Liver (tissue), 9 donors: ENCODE measurements around the gene PDZD2. TPM values are rescaled to one million over a fixed set of nuclear protein-coding genes. Genes with fewer than 3 reads are reported as not detected.

ENCODE experiments used
- DNase-seq: peaks from one replicate; pipeline ENCODE4 v3.0.0-alpha.2; 2017; ENCODE audit warnings: low spot score
- H3K27ac ChIP-seq, 2 donors: one replicate each; pipeline ENCODE4 v1.7.0; 2013; ENCODE audit warnings: inconsistent platforms in 2 of 2, low read length in 2 of 2, control low read depth in 1 of 2, low read depth in 1 of 2, mild to moderate bottlenecking in 1 of 2
- H3K27me3 ChIP-seq, 4 donors: one replicate each; pipeline versions ENCODE4 v1.6.1 to v1.7.0; 2013; ENCODE audit warnings: low read length in 3 of 4, inconsistent platforms in 1 of 4, mild to moderate bottlenecking in 1 of 4, moderate library complexity in 1 of 4; ENCODE audit not compliant: control insufficient read depth in 4 of 4, insufficient read depth in 4 of 4
- H3K36me3 ChIP-seq, 4 donors: one replicate each; pipeline versions ENCODE4 v1.6.1 to v1.7.0; 2013; ENCODE audit warnings: low read length in 3 of 4, mild to moderate bottlenecking in 3 of 4, low read depth in 1 of 4, moderate library complexity in 1 of 4; ENCODE audit not compliant: control insufficient read depth in 4 of 4, insufficient read depth in 3 of 4
- H3K4me1 ChIP-seq, 4 donors: one replicate each; pipeline versions ENCODE4 v1.6.1 to v1.7.0; 2013; ENCODE audit warnings: low read length in 3 of 4, mild to moderate bottlenecking in 3 of 4, moderate library complexity in 1 of 4; ENCODE audit not compliant: control insufficient read depth in 4 of 4, insufficient read depth in 4 of 4
- H3K4me3 ChIP-seq, 3 donors: one replicate each; pipeline versions ENCODE4 v1.6.1 to v1.7.0; 2013; ENCODE audit warnings: low read length in 3 of 3, control low read depth in 1 of 3, low read depth in 1 of 3, mild to moderate bottlenecking in 1 of 3
- H3K9ac ChIP-seq, 2 donors: one replicate each; pipeline ENCODE4 v1.7.0; 2013; ENCODE audit warnings: low read length in 2 of 2, mild to moderate bottlenecking in 2 of 2, moderate library complexity in 2 of 2, control low read depth in 1 of 2, low read depth in 1 of 2
- H3K9me3 ChIP-seq, 4 donors: one replicate each; pipeline versions ENCODE4 v1.6.1 to v1.7.0; 2013; ENCODE audit warnings: low read length in 3 of 4; ENCODE audit not compliant: control insufficient read depth in 4 of 4
- FOXA2 ChIP-seq: IDR thresholded peaks from 2 replicates; pipeline ENCODE4 v1.6.1; 2016; ENCODE audit warnings: antibody characterized with exemption
- GABPA ChIP-seq, 2 donors: IDR thresholded peaks in 1 of 2; conservative IDR thresholded peaks in 1 of 2; 2 replicates each; pipeline ENCODE4 v1.6.1; 2016; ENCODE audit warnings: antibody characterized with exemption in 2 of 2, mild to moderate bottlenecking in 1 of 2, moderate library complexity in 1 of 2
- JUND ChIP-seq, 2 donors: IDR thresholded peaks; 2 replicates each; pipeline ENCODE4 v1.6.1; 2016; ENCODE audit warnings: antibody characterized with exemption in 2 of 2
- RAD21 ChIP-seq, 2 donors: IDR thresholded peaks; 2 replicates each; pipeline ENCODE4 v1.6.1; 2016; ENCODE audit warnings: antibody characterized with exemption in 2 of 2, mild to moderate bottlenecking in 2 of 2
- YY1 ChIP-seq: IDR thresholded peaks from 2 replicates; pipeline ENCODE4 v1.6.1; 2016; ENCODE audit warnings: antibody characterized with exemption, mild to moderate bottlenecking
- WGBS: extraction: QIAGEN DNeasy Blood & Tissue Kit; methylation state at CpG from one replicate; pipeline ENCODE4 v1.1.7; 2013; 5-methylcytosine and 5-hydroxymethylcytosine counted together
- polyA plus RNA-seq, 2 donors: library from polyadenylated mRNA; stranded (reverse) in 1 of 2; unstranded in 1 of 2; fragments of 200-250 nt in 1 of 2; fragments of >200 nt in 1 of 2; fragmentation: Nextera tagmentation in 1 of 2; extraction: Ambion mirVana in 1 of 2; gene quantifications; one replicate each; pipeline versions ENCODE4 v1.2.1 to v1.2.3, GENCODE V29; 2013 to 2015
- total RNA-seq, 2 donors: library from RNA; depleted of rRNA; stranded (reverse); fragments of >200 nt; gene quantifications; one replicate each; pipeline ENCODE4 v1.2.3, GENCODE V29; 2014
- TF ChIP-seq, protein P1 (sequence below): IDR thresholded peaks from 2 replicates; pipeline ENCODE4 v1.6.1; 2016; ENCODE audit warnings: antibody characterized with exemption
- TF ChIP-seq, protein P2 (sequence below): IDR thresholded peaks from 2 replicates; pipeline ENCODE4 v1.6.1; 2016; ENCODE audit warnings: antibody characterized with exemption
- TF ChIP-seq, protein P3 (sequence below): IDR thresholded peaks from 2 replicates; pipeline ENCODE4 v1.6.1; 2016; ENCODE audit warnings: antibody characterized with exemption, mild to moderate bottlenecking
- TF ChIP-seq, protein P4 (sequence below): fragments of 150-350 bp; IDR thresholded peaks from 2 replicates; pipeline ENCODE4 v1.5.1; 2017; ENCODE audit warnings: improper control_type of control experiment, low read depth, low read length; ENCODE audit not compliant: missing input control
- donor health status: healthy.
- donor health status: healthy.
- donor health status: healthy.
- donor health status: healthy.
- donor health status: healthy.

PDZD2 gene
- total and polyA plus RNA-seq, 4 donors: 0.27 to 1.1 (median 0.54) TPM

DNA sequence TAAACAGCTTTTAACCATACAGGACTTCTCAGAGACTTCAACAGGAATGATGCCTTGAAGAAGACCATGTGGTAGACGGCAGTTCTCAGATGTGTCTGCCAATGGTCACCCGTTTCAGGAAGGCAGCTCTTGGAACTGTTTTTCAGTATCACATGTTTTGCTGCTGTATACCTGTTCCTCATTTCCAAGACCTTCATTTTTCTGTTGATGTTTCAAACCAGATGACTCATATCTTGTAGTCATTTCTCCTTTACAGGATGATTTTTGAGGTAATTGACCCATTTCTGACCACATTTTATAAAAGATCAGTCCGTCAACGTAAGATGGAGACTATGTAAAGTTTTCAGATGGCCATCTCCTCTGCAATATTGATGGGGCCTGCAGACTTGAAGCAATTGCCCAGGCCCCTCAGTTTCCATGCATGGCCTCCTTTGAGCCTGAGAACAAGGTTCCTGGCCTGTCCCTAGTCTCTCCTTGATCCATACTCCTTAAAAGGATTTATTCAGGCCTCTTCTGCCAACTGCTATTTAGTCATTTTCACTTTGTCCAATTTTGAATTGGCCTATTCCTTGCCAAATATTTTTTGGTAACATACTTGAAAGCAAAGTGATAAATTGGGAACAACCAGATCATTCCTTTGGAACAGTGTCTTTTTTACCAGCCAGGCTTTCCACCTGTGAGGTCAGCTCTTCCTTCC lies 128.6 kb downstream of the PDZD2 start:
- Histone ChIP-seq H3K4me3 (no peak overlapping the region), H3K4me1 (no peaks in the 10 kb centered on the region), H3K27me3 (peaks cover 0 to 4% (median 0%) of the 10 kb centered on the region in 4 donors), H3K36me3 (no peaks in the 10 kb centered on the region), H3K9me3 (peaks cover 0 to 3% (median 0%) of the 10 kb centered on the region in 4 donors), H3K27ac (no peak overlapping the region), H3K9ac (no peak overlapping the region)
- no peak for DNase-seq
- TF ChIP-seq, protein P1, sequence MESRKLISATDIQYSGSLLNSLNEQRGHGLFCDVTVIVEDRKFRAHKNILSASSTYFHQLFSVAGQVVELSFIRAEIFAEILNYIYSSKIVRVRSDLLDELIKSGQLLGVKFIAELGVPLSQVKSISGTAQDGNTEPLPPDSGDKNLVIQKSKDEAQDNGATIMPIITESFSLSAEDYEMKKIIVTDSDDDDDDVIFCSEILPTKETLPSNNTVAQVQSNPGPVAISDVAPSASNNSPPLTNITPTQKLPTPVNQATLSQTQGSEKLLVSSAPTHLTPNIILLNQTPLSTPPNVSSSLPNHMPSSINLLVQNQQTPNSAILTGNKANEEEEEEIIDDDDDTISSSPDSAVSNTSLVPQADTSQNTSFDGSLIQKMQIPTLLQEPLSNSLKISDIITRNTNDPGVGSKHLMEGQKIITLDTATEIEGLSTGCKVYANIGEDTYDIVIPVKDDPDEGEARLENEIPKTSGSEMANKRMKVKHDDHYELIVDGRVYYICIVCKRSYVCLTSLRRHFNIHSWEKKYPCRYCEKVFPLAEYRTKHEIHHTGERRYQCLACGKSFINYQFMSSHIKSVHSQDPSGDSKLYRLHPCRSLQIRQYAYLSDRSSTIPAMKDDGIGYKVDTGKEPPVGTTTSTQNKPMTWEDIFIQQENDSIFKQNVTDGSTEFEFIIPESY: no peak
- TF ChIP-seq, protein P2, sequence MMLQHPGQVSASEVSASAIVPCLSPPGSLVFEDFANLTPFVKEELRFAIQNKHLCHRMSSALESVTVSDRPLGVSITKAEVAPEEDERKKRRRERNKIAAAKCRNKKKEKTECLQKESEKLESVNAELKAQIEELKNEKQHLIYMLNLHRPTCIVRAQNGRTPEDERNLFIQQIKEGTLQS: no peak
- TF ChIP-seq, protein P3, sequence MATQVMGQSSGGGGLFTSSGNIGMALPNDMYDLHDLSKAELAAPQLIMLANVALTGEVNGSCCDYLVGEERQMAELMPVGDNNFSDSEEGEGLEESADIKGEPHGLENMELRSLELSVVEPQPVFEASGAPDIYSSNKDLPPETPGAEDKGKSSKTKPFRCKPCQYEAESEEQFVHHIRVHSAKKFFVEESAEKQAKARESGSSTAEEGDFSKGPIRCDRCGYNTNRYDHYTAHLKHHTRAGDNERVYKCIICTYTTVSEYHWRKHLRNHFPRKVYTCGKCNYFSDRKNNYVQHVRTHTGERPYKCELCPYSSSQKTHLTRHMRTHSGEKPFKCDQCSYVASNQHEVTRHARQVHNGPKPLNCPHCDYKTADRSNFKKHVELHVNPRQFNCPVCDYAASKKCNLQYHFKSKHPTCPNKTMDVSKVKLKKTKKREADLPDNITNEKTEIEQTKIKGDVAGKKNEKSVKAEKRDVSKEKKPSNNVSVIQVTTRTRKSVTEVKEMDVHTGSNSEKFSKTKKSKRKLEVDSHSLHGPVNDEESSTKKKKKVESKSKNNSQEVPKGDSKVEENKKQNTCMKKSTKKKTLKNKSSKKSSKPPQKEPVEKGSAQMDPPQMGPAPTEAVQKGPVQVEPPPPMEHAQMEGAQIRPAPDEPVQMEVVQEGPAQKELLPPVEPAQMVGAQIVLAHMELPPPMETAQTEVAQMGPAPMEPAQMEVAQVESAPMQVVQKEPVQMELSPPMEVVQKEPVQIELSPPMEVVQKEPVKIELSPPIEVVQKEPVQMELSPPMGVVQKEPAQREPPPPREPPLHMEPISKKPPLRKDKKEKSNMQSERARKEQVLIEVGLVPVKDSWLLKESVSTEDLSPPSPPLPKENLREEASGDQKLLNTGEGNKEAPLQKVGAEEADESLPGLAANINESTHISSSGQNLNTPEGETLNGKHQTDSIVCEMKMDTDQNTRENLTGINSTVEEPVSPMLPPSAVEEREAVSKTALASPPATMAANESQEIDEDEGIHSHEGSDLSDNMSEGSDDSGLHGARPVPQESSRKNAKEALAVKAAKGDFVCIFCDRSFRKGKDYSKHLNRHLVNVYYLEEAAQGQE: no peak
- TF ChIP-seq, protein P4, sequence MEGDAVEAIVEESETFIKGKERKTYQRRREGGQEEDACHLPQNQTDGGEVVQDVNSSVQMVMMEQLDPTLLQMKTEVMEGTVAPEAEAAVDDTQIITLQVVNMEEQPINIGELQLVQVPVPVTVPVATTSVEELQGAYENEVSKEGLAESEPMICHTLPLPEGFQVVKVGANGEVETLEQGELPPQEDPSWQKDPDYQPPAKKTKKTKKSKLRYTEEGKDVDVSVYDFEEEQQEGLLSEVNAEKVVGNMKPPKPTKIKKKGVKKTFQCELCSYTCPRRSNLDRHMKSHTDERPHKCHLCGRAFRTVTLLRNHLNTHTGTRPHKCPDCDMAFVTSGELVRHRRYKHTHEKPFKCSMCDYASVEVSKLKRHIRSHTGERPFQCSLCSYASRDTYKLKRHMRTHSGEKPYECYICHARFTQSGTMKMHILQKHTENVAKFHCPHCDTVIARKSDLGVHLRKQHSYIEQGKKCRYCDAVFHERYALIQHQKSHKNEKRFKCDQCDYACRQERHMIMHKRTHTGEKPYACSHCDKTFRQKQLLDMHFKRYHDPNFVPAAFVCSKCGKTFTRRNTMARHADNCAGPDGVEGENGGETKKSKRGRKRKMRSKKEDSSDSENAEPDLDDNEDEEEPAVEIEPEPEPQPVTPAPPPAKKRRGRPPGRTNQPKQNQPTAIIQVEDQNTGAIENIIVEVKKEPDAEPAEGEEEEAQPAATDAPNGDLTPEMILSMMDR: no peak
- TF ChIP-seq FOXA2: no peak
- TF ChIP-seq GABPA (IDR thresholded peaks at IDR 0.05 in 1 of 2, conservative IDR thresholded peaks at IDR 0.05 in 1 of 2): no peak
- 66% methylated on average over 4 of the region's 4 CpGs for WGBS

DNA sequence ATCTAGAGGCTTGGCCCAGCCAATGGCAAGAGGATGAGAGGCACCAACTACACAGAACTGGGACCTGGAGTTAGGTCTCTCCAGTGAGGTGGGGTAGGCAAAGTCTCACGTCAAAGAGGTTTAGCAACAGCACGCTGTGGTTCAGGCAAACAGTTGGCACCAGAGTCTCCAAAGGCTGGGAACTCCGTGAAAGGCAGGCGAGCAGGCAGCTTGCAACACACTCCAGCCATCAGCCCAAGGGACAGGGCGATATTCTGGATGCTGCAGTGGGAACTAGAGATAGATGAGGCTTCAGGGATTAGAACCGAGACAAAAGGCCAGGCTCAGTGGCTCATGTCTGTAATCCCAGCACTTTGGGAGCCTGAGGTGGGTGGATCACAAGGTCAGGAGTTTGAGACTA lies 129.1 kb downstream of the PDZD2 start:
- peaks cover 0 to 3% (median 0%) of the 10 kb centered on the region in 4 donors for H3K9me3 ChIP-seq
- H3K27me3 ChIP-seq: peaks cover 0 to 4% (median 0%) of the 10 kb centered on the region in 4 donors
- TF ChIP-seq RAD21 (IDR thresholded peaks at IDR 0.05) (no peak), JUND (IDR thresholded peaks at IDR 0.05) (no peak), GABPA (IDR thresholded peaks at IDR 0.05 in 1 of 2, conservative IDR thresholded peaks at IDR 0.05 in 1 of 2) (no peak), YY1 (no peak)
- TF ChIP-seq, protein P1: no peak
- TF ChIP-seq, protein P3: no peak
- TF ChIP-seq, protein P4: no peak
- no peak overlapping the region for H3K4me3 ChIP-seq
- H3K27ac ChIP-seq: no peak overlapping the region
- WGBS: 85% methylated on average over 6 of the region's 6 CpGs
- H3K9ac ChIP-seq: no peak overlapping the region
- DNase-seq: no peak
- no peaks in the 10 kb centered on the region for H3K36me3 ChIP-seq
- H3K4me1 ChIP-seq: no peaks in the 10 kb centered on the region
